Breast epithelium (tissue), 4 donors: Measurements from ENCODE around the gene MAPKAPK2. TPM values are rescaled to one million over a fixed set of nuclear protein-coding genes. Genes with fewer than 3 reads are reported as not detected.
"Not testable (repeated sequence)": the region's sequence is repeated elsewhere in the genome, so short reads cannot be mapped to it uniquely, and the experiment has no call there.

Source experiments
- DNase-seq, 2 donors: peaks; one replicate each; pipeline ENCODE4 v3.0.0-alpha.2; 2019; ENCODE audit warnings: low spot score in 2 of 2
- H3K27ac ChIP-seq, 2 donors: fragments of 200-600 bp; sonication (generic) in 1 of 2; one replicate each; pipeline ENCODE4 v1.5.1; 2016 to 2019; ENCODE audit warnings: mild to moderate bottlenecking in 1 of 2
- H3K27me3 ChIP-seq, 2 donors: fragments of 200-600 bp; sonication (generic) in 1 of 2; one replicate each; pipeline versions ENCODE4 v1.5.1 to v1.6.0; 2017 to 2019; ENCODE audit warnings: control low read depth in 1 of 2, mild to moderate bottlenecking in 1 of 2
- H3K36me3 ChIP-seq: fragments of 200-600 bp; one replicate; pipeline ENCODE4 v1.5.1; 2019
- H3K4me1 ChIP-seq, 2 donors: fragments of 200-600 bp; sonication (generic); one replicate each; pipeline ENCODE4 v1.5.1; 2016 to 2019; ENCODE audit warnings: control low read depth in 1 of 2
- H3K4me3 ChIP-seq, 3 donors: fragments of 200-600 bp; sonication (generic); 1 replicate in 2 of 3; 2 replicates in 1 of 3; pipeline ENCODE4 v1.5.1; 2016 to 2019; ENCODE audit warnings: mild to moderate bottlenecking in 3 of 3, moderate library complexity in 2 of 3
- H3K9me3 ChIP-seq, 2 donors: fragments of 200-600 bp; sonication (generic) in 1 of 2; one replicate each; pipeline ENCODE4 v1.5.1; 2016 to 2019; ENCODE audit warnings: control low read depth in 1 of 2
- POLR2A ChIP-seq: fragments of 450-650 bp; IDR thresholded peaks from one replicate; pipeline ENCODE4 v1.6.1; 2016; ENCODE audit warnings: antibody characterized with exemption, mild to moderate bottlenecking, moderate library complexity
- POLR2AphosphoS5 ChIP-seq, 3 donors: sonication (generic); formaldehyde crosslinking; IDR thresholded peaks; one replicate each; pipeline ENCODE4 v1.6.1; 2017; ENCODE audit warnings: antibody characterized with exemption in 3 of 3
- intact Hi-C: fragments of 100-400 bp; cut with DNase I; formaldehyde crosslinking; loops from one replicate; pipeline ENCODE4 v1.15.1; 2023; ENCODE audit warnings: low total_unique reads
- total RNA-seq, 3 donors: library from RNA; depleted of rRNA; stranded (reverse); fragments of >200 nt; gene quantifications; one replicate each; pipeline ENCODE4 v1.1.0, GENCODE V29; 2016
- TF ChIP-seq, protein P1 (sequence below), 3 donors: fragments of 450-650 bp; IDR thresholded peaks; one replicate each; pipeline ENCODE4 v1.5.1; 2016 to 2017; ENCODE audit warnings: antibody characterized with exemption in 3 of 3, mild to moderate bottlenecking in 3 of 3, moderate library complexity in 3 of 3

Gene MAPKAPK2
- total RNA-seq = 10 to 100 TPM; 47.4 to 69.2 (median 67.2) TPM

DNA sequence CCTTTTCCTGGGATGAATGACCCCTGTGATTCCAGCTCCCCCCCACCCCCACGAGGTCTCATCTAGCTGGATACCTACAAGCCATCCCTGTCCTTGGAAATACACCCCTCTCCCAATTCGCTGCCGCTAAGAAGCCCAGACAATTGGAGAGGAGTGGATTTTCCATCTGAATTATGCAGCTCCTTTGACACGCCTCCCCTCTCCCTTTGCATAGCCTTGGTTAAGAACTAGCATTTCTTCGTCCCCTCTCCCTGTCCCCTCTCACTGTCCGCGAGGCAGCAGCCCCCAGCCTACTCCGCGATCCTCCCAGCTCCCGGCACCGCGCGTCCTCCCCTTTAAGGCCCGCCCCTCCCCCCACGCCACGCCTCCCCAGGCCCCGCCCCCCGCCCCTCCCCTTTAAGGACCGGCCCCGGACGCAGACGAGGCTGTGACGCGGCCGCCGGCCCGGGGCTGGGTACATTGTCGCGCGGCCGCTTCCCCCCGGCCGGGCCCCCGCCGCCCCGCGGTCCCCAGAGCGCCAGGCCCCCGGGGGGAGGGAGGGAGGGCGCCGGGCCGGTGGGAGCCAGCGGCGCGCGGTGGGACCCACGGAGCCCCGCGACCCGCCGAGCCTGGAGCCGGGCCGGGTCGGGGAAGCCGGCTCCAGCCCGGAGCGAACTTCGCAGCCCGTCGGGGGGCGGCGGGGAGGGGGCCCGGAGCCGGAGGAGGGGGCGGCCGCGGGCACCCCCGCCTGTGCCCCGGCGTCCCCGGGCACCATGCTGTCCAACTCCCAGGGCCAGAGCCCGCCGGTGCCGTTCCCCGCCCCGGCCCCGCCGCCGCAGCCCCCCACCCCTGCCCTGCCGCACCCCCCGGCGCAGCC lies at the start of gene MAPKAPK2:
Gene MAPKAPK2 (plus strand): TSS at position 428 of the 856 bp plus-strand sequence. CDS start 325 bp downstream, at position 753.
- TF ChIP-seq POLR2A = no peak
- TF ChIP-seq POLR2AphosphoS5 (IDR thresholded peaks at IDR 0.05) = peak in 1 of 3 donors; percentile 60
- Histone ChIP-seq H3K4me1 (peaks cover 0 to 17% of the 10 kb centered on the region in 2 donors), H3K27ac (peak within 1 kb of the TSS; percentile 97 to 100), H3K36me3 (no peaks in the 10 kb centered on the region), H3K4me3 (peak within 1 kb of the TSS; percentile 75 to 76 (median 76)), H3K9me3 (no peaks in the 10 kb centered on the region), H3K27me3 (no peaks in the 10 kb centered on the region)
- intact Hi-C loops = no loop called here
- peak; percentile 76 to 79 for DNase-seq

DNA sequence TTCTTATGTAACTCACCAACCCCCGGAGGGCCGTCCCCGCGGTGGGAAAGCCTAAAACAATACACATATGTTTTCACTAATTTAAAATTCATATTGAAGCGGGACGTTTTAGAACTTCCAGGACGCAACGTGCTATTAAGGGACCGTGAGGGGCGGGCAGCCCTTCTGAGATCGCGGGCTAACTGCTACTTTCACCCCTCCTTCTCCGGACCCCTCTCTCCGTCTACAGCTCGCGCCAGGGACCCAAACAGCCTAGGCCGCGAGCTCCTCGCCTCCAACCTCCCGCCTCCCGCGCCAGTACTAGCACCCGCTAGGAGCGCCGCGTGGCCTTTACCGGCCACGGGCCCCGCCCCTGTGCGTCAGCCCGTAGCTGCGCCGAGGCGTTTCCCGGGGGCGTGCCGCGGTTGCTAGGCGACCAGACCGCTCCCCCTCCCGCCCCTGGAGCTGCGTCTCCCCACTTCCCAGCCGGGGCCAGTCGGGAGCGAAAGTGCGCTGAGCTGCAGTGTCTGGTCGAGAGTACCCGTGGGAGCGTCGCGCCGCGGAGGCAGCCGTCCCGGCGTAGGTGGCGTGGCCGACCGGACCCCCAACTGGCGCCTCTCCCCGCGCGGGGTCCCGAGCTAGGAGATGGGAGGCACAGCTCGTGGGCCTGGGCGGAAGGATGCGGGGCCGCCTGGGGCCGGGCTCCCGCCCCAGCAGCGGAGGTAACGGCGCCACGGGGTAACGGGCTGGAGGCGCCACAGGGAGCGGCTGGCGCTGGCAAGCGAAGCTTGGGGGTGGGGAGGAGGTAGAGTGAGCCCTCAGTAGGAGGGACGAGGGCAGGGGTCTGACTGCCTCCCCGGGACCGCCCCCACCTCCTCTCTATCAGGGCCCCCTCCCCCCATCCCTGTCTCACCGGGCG lies 49.4 kb upstream of the MAPKAPK2 start, which contains the start of gene DYRK3:
Gene DYRK3 (plus strand): TSS at position 457 of the 898 bp plus-strand sequence. CDS start 168 bp downstream, at position 625.
- TF ChIP-seq, protein P1, sequence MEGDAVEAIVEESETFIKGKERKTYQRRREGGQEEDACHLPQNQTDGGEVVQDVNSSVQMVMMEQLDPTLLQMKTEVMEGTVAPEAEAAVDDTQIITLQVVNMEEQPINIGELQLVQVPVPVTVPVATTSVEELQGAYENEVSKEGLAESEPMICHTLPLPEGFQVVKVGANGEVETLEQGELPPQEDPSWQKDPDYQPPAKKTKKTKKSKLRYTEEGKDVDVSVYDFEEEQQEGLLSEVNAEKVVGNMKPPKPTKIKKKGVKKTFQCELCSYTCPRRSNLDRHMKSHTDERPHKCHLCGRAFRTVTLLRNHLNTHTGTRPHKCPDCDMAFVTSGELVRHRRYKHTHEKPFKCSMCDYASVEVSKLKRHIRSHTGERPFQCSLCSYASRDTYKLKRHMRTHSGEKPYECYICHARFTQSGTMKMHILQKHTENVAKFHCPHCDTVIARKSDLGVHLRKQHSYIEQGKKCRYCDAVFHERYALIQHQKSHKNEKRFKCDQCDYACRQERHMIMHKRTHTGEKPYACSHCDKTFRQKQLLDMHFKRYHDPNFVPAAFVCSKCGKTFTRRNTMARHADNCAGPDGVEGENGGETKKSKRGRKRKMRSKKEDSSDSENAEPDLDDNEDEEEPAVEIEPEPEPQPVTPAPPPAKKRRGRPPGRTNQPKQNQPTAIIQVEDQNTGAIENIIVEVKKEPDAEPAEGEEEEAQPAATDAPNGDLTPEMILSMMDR (IDR thresholded peaks at IDR 0.05) = peak in 2 of 3 donors; percentile 20 to 28
- peak; percentile 94 for TF ChIP-seq POLR2A
- TF ChIP-seq POLR2AphosphoS5 (IDR thresholded peaks at IDR 0.05) = peak; percentile 91 to 98 (median 96)
- peaks cover 3 to 4% of the 10 kb centered on the region in 2 donors for H3K4me1 ChIP-seq
- H3K4me3 ChIP-seq = peak within 1 kb of the TSS; percentile 84 to 90 (median 85)
- peak; percentile 92 to 93 for DNase-seq
- intact Hi-C loops = no loop called here
- no peaks in the 10 kb centered on the region for H3K36me3 ChIP-seq
- no peaks in the 10 kb centered on the region for H3K9me3 ChIP-seq
- peak within 1 kb of the TSS; percentile 90 to 92 for H3K27ac ChIP-seq
- no peaks in the 10 kb centered on the region for H3K27me3 ChIP-seq

DNA sequence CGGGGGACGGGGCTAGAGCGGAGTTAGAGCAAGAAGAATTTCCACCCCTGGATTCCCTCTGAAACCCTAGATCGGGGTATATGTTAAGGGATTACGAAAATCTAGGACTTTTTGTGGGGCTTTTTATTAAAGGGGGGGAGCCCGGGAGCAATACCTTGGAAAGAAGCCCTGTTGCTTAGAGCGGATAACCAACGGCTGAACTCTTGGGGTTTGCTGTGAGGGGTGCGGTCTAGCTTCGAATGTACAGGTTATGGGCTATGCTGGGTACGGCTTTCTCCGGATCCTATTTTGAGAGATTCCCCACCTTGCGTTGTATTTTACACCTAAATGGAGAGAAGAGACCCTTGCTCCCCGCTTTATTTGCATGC lies 48.7 kb upstream of the MAPKAPK2 start:
- Histone ChIP-seq H3K27me3 (no peaks in the 10 kb centered on the region), H3K27ac (peak overlapping the region; percentile 90 to 92), H3K4me3 (peak overlapping the region; percentile 84 to 90 (median 85)), H3K4me1 (peaks cover 3 to 4% of the 10 kb centered on the region in 2 donors), H3K36me3 (no peaks in the 10 kb centered on the region), H3K9me3 (no peaks in the 10 kb centered on the region)
- no peak for DNase-seq
- intact Hi-C loops = no loop called here
- TF ChIP-seq, protein P1 (IDR thresholded peaks at IDR 0.05) = no peak

DNA sequence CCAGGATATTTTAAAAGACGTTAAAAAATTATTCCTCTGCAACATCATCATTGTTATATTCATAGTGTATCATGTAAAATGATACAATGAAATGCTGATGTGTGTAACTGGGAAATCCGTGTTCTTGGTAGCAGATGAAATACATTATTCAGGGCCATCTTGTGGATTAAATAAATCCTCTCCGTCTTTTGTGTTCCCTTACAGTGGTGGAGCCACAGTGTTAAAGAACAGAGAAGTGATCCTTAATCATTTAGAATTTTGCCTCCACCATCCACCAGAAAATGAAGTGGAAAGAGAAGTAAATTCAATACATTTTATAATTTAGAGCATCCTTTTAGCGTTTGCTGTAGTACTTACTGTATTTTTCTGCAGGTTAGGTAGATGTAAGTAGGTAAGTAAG lies 48.0 kb upstream of the MAPKAPK2 start:
- Histone ChIP-seq H3K36me3 (no peaks in the 10 kb centered on the region), H3K9me3 (no peaks in the 10 kb centered on the region), H3K4me3 (peak overlapping the region in 1 of 3 donors; percentile 84), H3K27ac (peak overlapping the region; percentile 22 to 29), H3K4me1 (peaks cover 3 to 4% of the 10 kb centered on the region in 2 donors), H3K27me3 (no peaks in the 10 kb centered on the region)
- TF ChIP-seq, protein P1 (IDR thresholded peaks at IDR 0.05) = no peak
- TF ChIP-seq POLR2A (no peak), POLR2AphosphoS5 (IDR thresholded peaks at IDR 0.05) (no peak)
- intact Hi-C loops = no loop called here
- no peak for DNase-seq

DNA sequence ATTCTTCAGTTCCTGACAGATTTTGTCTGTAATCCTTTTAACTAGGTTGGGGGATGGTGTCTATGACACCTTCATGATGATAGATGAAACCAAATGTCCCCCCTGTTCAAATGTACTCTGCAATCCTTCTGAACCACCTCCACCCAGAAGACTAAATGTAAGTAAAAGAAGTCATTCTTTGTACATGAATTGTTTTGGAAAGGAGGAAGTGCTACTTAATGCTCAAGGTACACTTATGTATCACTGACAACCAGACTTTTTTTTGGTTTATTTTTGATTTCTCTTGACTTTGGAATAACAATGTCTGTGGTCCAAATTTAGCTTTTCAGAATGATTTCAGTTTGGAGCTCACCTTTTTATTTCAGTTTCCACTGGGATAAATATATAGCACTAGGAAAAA lies 47.1 kb upstream of the MAPKAPK2 start:
- intact Hi-C loops = no loop called here
- Histone ChIP-seq H3K4me1 (peaks cover 3 to 4% of the 10 kb centered on the region in 2 donors), H3K9me3 (no peaks in the 10 kb centered on the region), H3K36me3 (no peaks in the 10 kb centered on the region), H3K27me3 (no peaks in the 10 kb centered on the region), H3K4me3 (peak overlapping the region in 1 of 3 donors; percentile 84), H3K27ac (peak overlapping the region in 1 of 2 donors; percentile 22)
- TF ChIP-seq POLR2AphosphoS5 (IDR thresholded peaks at IDR 0.05) (no peak), POLR2A (no peak)
- TF ChIP-seq, protein P1 (IDR thresholded peaks at IDR 0.05) = no peak
- DNase-seq = no peak

DNA sequence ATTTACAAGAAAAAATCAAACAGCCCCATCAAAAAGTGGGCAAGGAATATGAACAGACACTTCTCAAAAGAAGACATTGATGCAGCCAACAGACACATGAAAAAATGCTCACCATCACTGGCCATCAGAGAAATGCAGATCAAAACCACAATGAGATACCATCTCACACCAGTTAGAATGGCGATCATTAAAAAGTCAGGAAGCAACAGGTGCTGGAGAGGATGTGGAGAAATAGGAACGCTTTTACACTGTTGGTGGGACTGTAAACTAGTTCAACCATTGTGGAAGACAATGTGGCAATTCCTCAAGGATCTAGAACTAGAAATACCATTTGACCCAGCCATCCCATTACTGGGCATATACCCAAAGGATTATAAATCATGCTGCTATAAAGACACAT lies 42.6 kb upstream of the MAPKAPK2 start:
- intact Hi-C loops, H3K27me3 ChIP-seq, H3K27ac ChIP-seq, H3K9me3 ChIP-seq, DNase-seq, H3K4me3 ChIP-seq, H3K36me3 ChIP-seq, H3K4me1 ChIP-seq: not testable (repeated sequence)
